Keratinocyte (primary cell): ENCODE measurements around the gene ZNF695.

Experiments
- CTCF ChIP-seq, 3 experiments: IDR thresholded peaks in 1 of 3; conservative IDR thresholded peaks in 1 of 3; optimal IDR thresholded peaks in 1 of 3; 2 replicates in 2 of 3; 3 replicates in 1 of 3; pipeline versions ENCODE3 to v1.5.1; 2011; ENCODE audit warnings: low read length in 3 of 3, mild to moderate bottlenecking in 3 of 3, moderate library complexity in 2 of 3, control low read depth in 1 of 3, inconsistent platforms in 1 of 3; ENCODE audit not compliant: insufficient read depth in 2 of 3; ENCODE audit errors: extremely low read depth in 1 of 3
- EZH2 ChIP-seq: IDR thresholded peaks from one replicate; pipeline ENCODE4 v1.6.1; 2012; ENCODE audit warnings: inconsistent platforms, mild to moderate bottlenecking, low read length, moderate library complexity

DNA sequence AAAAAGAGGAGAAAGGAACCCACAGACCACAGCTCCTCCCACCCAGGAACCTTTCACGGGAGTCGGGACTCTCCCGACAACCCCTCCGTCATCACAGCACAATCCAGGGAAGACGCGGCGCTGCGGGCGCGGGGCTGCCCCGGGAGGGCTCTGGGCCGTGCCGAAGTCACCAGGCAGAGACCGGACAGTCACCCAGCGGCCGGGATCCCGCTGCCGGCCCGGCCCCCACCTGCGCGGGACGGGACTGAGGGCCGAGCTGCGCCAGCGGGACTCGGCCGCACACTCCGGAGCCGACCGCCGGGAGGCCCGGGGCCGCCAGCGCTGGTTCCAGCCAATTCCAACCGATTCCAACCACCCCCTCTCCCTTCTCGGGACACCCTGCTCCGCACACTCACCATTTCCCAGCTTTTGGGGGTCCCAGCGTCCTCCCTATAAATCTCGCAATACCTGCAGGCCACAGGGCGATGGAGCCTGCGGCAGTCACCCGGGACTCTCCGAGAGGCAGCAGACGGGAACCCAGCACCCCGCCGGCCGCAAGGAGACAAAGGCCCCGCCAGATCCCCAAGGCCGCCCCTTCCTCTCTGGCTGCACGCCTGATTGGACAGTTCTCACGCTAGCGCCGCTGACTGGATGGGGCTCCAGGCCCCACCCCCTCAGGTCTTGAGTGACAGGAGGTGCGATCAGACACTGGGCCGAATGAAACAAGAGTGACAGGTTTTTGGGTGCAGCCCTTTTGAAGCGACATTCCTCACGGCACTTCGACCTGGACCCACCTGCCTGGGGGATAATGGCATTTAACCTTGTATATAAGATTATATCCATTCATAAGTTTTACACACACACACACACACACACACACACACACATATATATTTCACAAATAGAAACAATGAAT is at the start of gene ZNF695:
- TF ChIP-seq CTCF (optimal IDR thresholded peaks at IDR 0.05 in 1 of 3, IDR thresholded peaks at IDR 0.05 in 1 of 3, conservative IDR thresholded peaks at IDR 0.05 in 1 of 3; ENCODE audit: extremely low read depth in 1 of 3, insufficient read depth in 2 of 3, low read length in 3 of 3) (no peak), EZH2 (no peak)
